Choroid plexus epithelial cell (primary cell): Measurements from ENCODE around the gene PRICKLE1.

Source experiments
- DNase-seq: peaks from one replicate; pipeline ENCODE4 v3.0.0-alpha.2; 2010; ENCODE audit warnings: low read depth
- H3K4me3 ChIP-seq: 2 replicates; pipeline ENCODE4 v1.5.1; 2011; ENCODE audit warnings: low read depth, mild to moderate bottlenecking, control low read depth, low read length, moderate library complexity
- CTCF ChIP-seq: conservative IDR thresholded peaks from 2 replicates; pipeline ENCODE4 v1.5.1; 2011; ENCODE audit warnings: low read depth, mild to moderate bottlenecking, control low read depth, inconsistent platforms, low read length, moderate library complexity

PRICKLE1 gene

GRCh38 chr12:42428850-42429249 lies 160.7 kb downstream of the PRICKLE1 start:
- no peak for TF ChIP-seq CTCF
- no peak for DNase-seq
- no peak overlapping the region for H3K4me3 ChIP-seq

GRCh38 chr12:42426746-42427145 lies 162.8 kb downstream of the PRICKLE1 start:
- no peak for TF ChIP-seq CTCF
- DNase-seq = peak; percentile 88
- H3K4me3 ChIP-seq = no peak overlapping the region

- no peak overlapping the region for H3K4me3 ChIP-seq
- no peak for TF ChIP-seq CTCF
- peak; percentile 24 for DNase-seq
These were observed 166.8 kb downstream of the PRICKLE1 start for GRCh38 chr12:42422785-42423184.

- no peak for TF ChIP-seq CTCF
- DNase-seq = peak; percentile 89
These were observed 167.4 kb downstream of the PRICKLE1 start for GRCh38 chr12:42421844-42422779.

GRCh38 chr12:42420395-42420794 lies 169.2 kb downstream of the PRICKLE1 start:
- H3K4me3 ChIP-seq = no peak overlapping the region
- no peak for TF ChIP-seq CTCF
- DNase-seq = no peak

More at GRCh38 chr12:42421844-42422779, 167.4 kb downstream of the PRICKLE1 start:
- no peak overlapping the region for H3K4me3 ChIP-seq

- TF ChIP-seq CTCF = no peak
- DNase-seq = peak; percentile 10
These were observed 179.2 kb downstream of the PRICKLE1 start for GRCh38 chr12:42410340-42410739.

GRCh38 chr12:42409471-42409870 lies 180.1 kb downstream of the PRICKLE1 start:
- no peak overlapping the region for H3K4me3 ChIP-seq
- DNase-seq = no peak
- no peak for TF ChIP-seq CTCF

More at GRCh38 chr12:42410340-42410739, 179.2 kb downstream of the PRICKLE1 start:
- H3K4me3 ChIP-seq = no peak overlapping the region
